Measurements from ENCODE around the gene PAQR8. TPM values are rescaled to one million over a fixed set of nuclear protein-coding genes. Genes with fewer than 3 reads are reported as not detected.

The PAQR8 gene
- total and polyA plus RNA-seq, 2 of the 13 experiments (the other 11 are each of a cell fraction or from before 2014, with no cell fraction given) = 37.7 to 50.7 TPM

DNA sequence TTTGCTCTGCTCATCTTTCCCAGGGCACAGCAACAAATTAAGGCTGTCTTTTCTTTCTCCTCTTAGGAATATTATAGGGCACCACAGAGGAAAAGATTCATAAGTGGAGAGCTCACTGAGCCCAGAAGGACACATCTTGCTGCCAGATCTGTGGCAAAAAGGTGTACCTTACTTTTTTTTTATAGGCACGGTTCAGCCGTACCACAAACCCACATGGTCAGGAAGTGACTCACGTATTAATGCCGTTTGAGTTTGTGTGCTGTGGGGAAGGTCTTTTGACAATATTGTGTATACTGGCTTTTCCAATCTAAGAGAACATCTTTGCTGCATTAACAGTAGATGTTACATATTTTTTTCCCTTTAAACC, 28.4 kb downstream of the PAQR8 start (continued):
- peak; percentile 51; the same call in 1 of the 2 replicates for TF ChIP-seq HOMEZ (CRISPR knock-in tag; IDR thresholded peaks at IDR 0.05; ENCODE audit: low read depth)
- TF ChIP-seq ZNF335 (CRISPR knock-in tag; IDR thresholded peaks at IDR 0.05) = no peak
- TF ChIP-seq, protein P1, sequence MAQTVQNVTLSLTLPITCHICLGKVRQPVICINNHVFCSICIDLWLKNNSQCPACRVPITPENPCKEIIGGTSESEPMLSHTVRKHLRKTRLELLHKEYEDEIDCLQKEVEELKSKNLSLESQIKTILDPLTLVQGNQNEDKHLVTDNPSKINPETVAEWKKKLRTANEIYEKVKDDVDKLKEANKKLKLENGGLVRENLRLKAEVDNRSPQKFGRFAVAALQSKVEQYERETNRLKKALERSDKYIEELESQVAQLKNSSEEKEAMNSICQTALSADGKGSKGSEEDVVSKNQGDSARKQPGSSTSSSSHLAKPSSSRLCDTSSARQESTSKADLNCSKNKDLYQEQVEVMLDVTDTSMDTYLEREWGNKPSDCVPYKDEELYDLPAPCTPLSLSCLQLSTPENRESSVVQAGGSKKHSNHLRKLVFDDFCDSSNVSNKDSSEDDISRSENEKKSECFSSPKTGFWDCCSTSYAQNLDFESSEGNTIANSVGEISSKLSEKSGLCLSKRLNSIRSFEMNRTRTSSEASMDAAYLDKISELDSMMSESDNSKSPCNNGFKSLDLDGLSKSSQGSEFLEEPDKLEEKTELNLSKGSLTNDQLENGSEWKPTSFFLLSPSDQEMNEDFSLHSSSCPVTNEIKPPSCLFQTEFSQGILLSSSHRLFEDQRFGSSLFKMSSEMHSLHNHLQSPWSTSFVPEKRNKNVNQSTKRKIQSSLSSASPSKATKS (CRISPR knock-in tag; IDR thresholded peaks at IDR 0.05) = no peak
- no peak for TF ChIP-seq MZF1 (CRISPR knock-in tag; IDR thresholded peaks at IDR 0.05; ENCODE audit: borderline replicate concordance)
- TF ChIP-seq, protein P2, sequence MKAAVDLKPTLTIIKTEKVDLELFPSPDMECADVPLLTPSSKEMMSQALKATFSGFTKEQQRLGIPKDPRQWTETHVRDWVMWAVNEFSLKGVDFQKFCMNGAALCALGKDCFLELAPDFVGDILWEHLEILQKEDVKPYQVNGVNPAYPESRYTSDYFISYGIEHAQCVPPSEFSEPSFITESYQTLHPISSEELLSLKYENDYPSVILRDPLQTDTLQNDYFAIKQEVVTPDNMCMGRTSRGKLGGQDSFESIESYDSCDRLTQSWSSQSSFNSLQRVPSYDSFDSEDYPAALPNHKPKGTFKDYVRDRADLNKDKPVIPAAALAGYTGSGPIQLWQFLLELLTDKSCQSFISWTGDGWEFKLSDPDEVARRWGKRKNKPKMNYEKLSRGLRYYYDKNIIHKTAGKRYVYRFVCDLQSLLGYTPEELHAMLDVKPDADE (CRISPR knock-in tag; IDR thresholded peaks at IDR 0.05) = 0 out of 2 replicates have a peak, but pooled peaks have one; percentile 29
- TF ChIP-seq, protein P3, sequence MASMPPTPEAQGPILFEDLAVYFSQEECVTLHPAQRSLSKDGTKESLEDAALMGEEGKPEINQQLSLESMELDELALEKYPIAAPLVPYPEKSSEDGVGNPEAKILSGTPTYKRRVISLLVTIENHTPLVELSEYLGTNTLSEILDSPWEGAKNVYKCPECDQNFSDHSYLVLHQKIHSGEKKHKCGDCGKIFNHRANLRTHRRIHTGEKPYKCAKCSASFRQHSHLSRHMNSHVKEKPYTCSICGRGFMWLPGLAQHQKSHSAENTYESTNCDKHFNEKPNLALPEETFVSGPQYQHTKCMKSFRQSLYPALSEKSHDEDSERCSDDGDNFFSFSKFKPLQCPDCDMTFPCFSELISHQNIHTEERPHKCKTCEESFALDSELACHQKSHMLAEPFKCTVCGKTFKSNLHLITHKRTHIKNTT (CRISPR knock-in tag; IDR thresholded peaks at IDR 0.05) = no peak
- no peak for TF ChIP-seq RFX1 (IDR thresholded peaks at IDR 0.05)
- TF ChIP-seq ZNF264 (CRISPR knock-in tag; IDR thresholded peaks at IDR 0.05) = peak; percentile 57; the same call in 1 of the 2 replicates
- TF ChIP-seq POLR2A (IDR thresholded peaks at IDR 0.05; ENCODE audit: insufficient read depth in 1 of 2, low read depth in 2 of 2, low read length in 2 of 2) = no peak
- 0 out of 2 replicates have a peak, but pooled peaks have one; percentile 7 for TF ChIP-seq CREB1 (IDR thresholded peaks at IDR 0.05)
- no peak; the same call in 1 of the 2 replicates for TF ChIP-seq CREB1 (CRISPR knock-in tag; IDR thresholded peaks at IDR 0.05)
- TF ChIP-seq THAP11 (CRISPR knock-in tag; IDR thresholded peaks at IDR 0.05) = no peak
- TF ChIP-seq SMAD1 (CRISPR knock-in tag; IDR thresholded peaks at IDR 0.05; ENCODE audit: borderline replicate concordance, low read depth) = no peak
- no peak for TF ChIP-seq SRY (CRISPR knock-in tag; IDR thresholded peaks at IDR 0.05)
- TF ChIP-seq XRCC5 (optimal IDR thresholded peaks at IDR 0.05; ENCODE audit: low read length) = no peak
- TF ChIP-seq ZNF800 (CRISPR knock-in tag; IDR thresholded peaks at IDR 0.05) = no peak
- TF ChIP-seq KLF6 (CRISPR knock-in tag; IDR thresholded peaks at IDR 0.05) = peak; percentile 7; the same call in 1 of the 2 replicates
- TF ChIP-seq ZZZ3 (CRISPR knock-in tag; IDR thresholded peaks at IDR 0.05; ENCODE audit: borderline replicate concordance) = no peak
- no peak for TF ChIP-seq BCL6 (CRISPR knock-in tag; IDR thresholded peaks at IDR 0.05)
- no peak for TF ChIP-seq ONECUT2 (CRISPR knock-in tag; IDR thresholded peaks at IDR 0.05)
- no peak for TF ChIP-seq MIER2 (CRISPR knock-in tag; IDR thresholded peaks at IDR 0.05)
- TF ChIP-seq ATF1 (CRISPR knock-in tag; IDR thresholded peaks at IDR 0.05) = no peak
- no peak for TF ChIP-seq ZNF136 (CRISPR knock-in tag; IDR thresholded peaks at IDR 0.05; ENCODE audit: low read depth)
- TF ChIP-seq, protein P4, sequence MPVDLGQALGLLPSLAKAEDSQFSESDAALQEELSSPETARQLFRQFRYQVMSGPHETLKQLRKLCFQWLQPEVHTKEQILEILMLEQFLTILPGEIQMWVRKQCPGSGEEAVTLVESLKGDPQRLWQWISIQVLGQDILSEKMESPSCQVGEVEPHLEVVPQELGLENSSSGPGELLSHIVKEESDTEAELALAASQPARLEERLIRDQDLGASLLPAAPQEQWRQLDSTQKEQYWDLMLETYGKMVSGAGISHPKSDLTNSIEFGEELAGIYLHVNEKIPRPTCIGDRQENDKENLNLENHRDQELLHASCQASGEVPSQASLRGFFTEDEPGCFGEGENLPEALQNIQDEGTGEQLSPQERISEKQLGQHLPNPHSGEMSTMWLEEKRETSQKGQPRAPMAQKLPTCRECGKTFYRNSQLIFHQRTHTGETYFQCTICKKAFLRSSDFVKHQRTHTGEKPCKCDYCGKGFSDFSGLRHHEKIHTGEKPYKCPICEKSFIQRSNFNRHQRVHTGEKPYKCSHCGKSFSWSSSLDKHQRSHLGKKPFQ (CRISPR knock-in tag; IDR thresholded peaks at IDR 0.05; ENCODE audit: insufficient replicate concordance) = no peak
